K562 (cell line): Measurements from ENCODE around the gene ENO2. TPM values are rescaled to one million over a fixed set of nuclear protein-coding genes. Genes with fewer than 3 reads are reported as not detected.

Experiments
- BCLAF1 ChIP-seq, 2 experiments: fragments of 450-650 bp in 1 of 2; IDR thresholded peaks; 2 replicates each; pipeline ENCODE4 v1.6.1; 2011 to 2017; ENCODE audit warnings: low read depth in 2 of 2, antibody characterized with exemption in 1 of 2, borderline replicate concordance in 1 of 2, low read length in 1 of 2, mild to moderate bottlenecking in 1 of 2, mixed read lengths in 1 of 2; ENCODE audit not compliant: control insufficient read depth in 1 of 2
- ELF2 ChIP-seq: fragments of 250-450 bp; sonication (Bioruptor Pico); IDR thresholded peaks from 2 replicates; pipeline ENCODE4 v1.5.0; 2021; ENCODE audit warnings: mild to moderate bottlenecking
- ESRRB ChIP-seq: fragments of 250-450 bp; sonication (Bioruptor Pico); IDR thresholded peaks from 2 replicates; pipeline ENCODE4 v1.5.0; 2020; ENCODE audit warnings: mild to moderate bottlenecking, moderate library complexity, borderline replicate concordance
- GABPA ChIP-seq: fragments of 200-800 bp; sonication (Bioruptor generic); conservative IDR thresholded peaks from 2 replicates; pipeline ENCODE4 v1.6.1; 2016; ENCODE audit warnings: low read depth, missing genetic modification characterization, missing compliant biosample characterization
- IRF2 ChIP-seq: sonication (generic); formaldehyde crosslinking; IDR thresholded peaks from 2 replicates; pipeline ENCODE4 v1.8.1; 2022; ENCODE audit warnings: mild to moderate bottlenecking, missing genetic modification reagents
- MIER1 ChIP-seq: fragments of 450-650 bp; IDR thresholded peaks from 2 replicates; pipeline ENCODE4 v1.6.1; 2016; ENCODE audit warnings: antibody characterized with exemption, mild to moderate bottlenecking, low read depth
- PYGO2 ChIP-seq: fragments of 450-650 bp; IDR thresholded peaks from 2 replicates; pipeline ENCODE4 v1.6.1; 2016; ENCODE audit warnings: mild to moderate bottlenecking, missing genetic modification characterization, moderate library complexity, missing compliant biosample characterization
- TAF9B ChIP-seq: fragments of 450-650 bp; IDR thresholded peaks from 2 replicates; pipeline ENCODE4 v1.6.1; 2018; ENCODE audit warnings: mild to moderate bottlenecking; ENCODE audit not compliant: partially characterized antibody
- TOE1 ChIP-seq, 2 experiments: fragments of 450-650 bp in 1 of 2; sonication (generic) in 1 of 2; formaldehyde crosslinking in 1 of 2; IDR thresholded peaks; 2 replicates each; pipeline versions ENCODE4 v1.7.1 to v1.8.0; 2016 to 2022; ENCODE audit warnings: borderline replicate concordance in 2 of 2, mild to moderate bottlenecking in 2 of 2, antibody characterized with exemption in 1 of 2, inconsistent platforms in 1 of 2, low read depth in 1 of 2, missing genetic modification reagents in 1 of 2, moderate library complexity in 1 of 2
- ZNF644 ChIP-seq: fragments of 200-800 bp; sonication (Bioruptor generic); IDR thresholded peaks from 2 replicates; pipeline ENCODE4 v1.6.1; 2016; ENCODE audit warnings: low read depth, missing genetic modification characterization, missing compliant biosample characterization
- polyA plus RNA-seq, 8 experiments: library from polyadenylated mRNA; depleted of rRNA in 4 of 8; stranded (reverse) in 5 of 8; unstranded in 3 of 8; fragments of >200 nt; fragmentation: Nextera tagmentation in 2 of 8; fragmentation: Illumina TruSeq in 1 of 8; extraction: Ambion mirVana in 2 of 8; extraction: Trizol in 1 of 8; gene quantifications; 2 replicates each; pipeline versions ENCODE4 v1.2.1 to v1.2.3, GENCODE V29; 2011 to 2014; ENCODE audit warnings: inconsistent platforms in 1 of 8, missing spikeins in 1 of 8
- total RNA-seq, 7 experiments: library from RNA; depleted of rRNA in 6 of 7; stranded (reverse); fragments of >200 nt in 6 of 7; fragmentation: Illumina TruSeq in 2 of 7; extraction: Trizol in 2 of 7; gene quantifications; 2 replicates each; pipeline versions ENCODE4 v1.2.1 to v1.2.3, GENCODE V29; 2011 to 2021; ENCODE audit warnings: low replicate concordance in 1 of 7
- TF ChIP-seq, protein P1 (sequence below): sonication (generic); formaldehyde crosslinking; IDR thresholded peaks from 2 replicates; pipeline ENCODE4 v1.8.1; 2023; ENCODE audit warnings: mild to moderate bottlenecking, missing genetic modification reagents
- TF ChIP-seq, protein P2 (sequence below): fragments of 250-450 bp; sonication (Bioruptor Pico); IDR thresholded peaks from 2 replicates; pipeline ENCODE4 v1.4.0; 2020
- TF ChIP-seq, protein P3 (sequence below): sonication (generic); formaldehyde crosslinking; IDR thresholded peaks from 2 replicates; pipeline ENCODE4 v1.9.0; 2022; ENCODE audit warnings: mild to moderate bottlenecking, missing genetic modification reagents

Gene ENO2
- total and polyA plus RNA-seq, 9 of the 15 experiments (the other 6 are each of a cell fraction or from before 2014, with no cell fraction given) = 10.9 to 43.3 (median 21.0) TPM

- TF ChIP-seq BCLAF1 (IDR thresholded peaks at IDR 0.05; ENCODE audit: borderline replicate concordance in 1 of 2, control insufficient read depth in 1 of 2, low read depth in 2 of 2, low read length in 1 of 2) (no peak), GABPA (peak; percentile 71), ESRRB (CRISPR knock-in tag) (no peak), MIER1 (no peak), ELF2 (CRISPR knock-in tag) (no peak), ZNF644 (tag) (no peak), TAF9B (no peak), TOE1 (IDR thresholded peaks at IDR 0.05; ENCODE audit: borderline replicate concordance) (0 out of 2 replicates have a peak, but pooled peaks have one; percentile 44), TOE1 (CRISPR knock-in tag; IDR thresholded peaks at IDR 0.05; ENCODE audit: borderline replicate concordance, low read depth) (no peak), IRF2 (no peak), PYGO2 (no peak)
- TF ChIP-seq, protein P1, sequence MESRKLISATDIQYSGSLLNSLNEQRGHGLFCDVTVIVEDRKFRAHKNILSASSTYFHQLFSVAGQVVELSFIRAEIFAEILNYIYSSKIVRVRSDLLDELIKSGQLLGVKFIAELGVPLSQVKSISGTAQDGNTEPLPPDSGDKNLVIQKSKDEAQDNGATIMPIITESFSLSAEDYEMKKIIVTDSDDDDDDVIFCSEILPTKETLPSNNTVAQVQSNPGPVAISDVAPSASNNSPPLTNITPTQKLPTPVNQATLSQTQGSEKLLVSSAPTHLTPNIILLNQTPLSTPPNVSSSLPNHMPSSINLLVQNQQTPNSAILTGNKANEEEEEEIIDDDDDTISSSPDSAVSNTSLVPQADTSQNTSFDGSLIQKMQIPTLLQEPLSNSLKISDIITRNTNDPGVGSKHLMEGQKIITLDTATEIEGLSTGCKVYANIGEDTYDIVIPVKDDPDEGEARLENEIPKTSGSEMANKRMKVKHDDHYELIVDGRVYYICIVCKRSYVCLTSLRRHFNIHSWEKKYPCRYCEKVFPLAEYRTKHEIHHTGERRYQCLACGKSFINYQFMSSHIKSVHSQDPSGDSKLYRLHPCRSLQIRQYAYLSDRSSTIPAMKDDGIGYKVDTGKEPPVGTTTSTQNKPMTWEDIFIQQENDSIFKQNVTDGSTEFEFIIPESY = peak; percentile 90
- TF ChIP-seq, protein P2, sequence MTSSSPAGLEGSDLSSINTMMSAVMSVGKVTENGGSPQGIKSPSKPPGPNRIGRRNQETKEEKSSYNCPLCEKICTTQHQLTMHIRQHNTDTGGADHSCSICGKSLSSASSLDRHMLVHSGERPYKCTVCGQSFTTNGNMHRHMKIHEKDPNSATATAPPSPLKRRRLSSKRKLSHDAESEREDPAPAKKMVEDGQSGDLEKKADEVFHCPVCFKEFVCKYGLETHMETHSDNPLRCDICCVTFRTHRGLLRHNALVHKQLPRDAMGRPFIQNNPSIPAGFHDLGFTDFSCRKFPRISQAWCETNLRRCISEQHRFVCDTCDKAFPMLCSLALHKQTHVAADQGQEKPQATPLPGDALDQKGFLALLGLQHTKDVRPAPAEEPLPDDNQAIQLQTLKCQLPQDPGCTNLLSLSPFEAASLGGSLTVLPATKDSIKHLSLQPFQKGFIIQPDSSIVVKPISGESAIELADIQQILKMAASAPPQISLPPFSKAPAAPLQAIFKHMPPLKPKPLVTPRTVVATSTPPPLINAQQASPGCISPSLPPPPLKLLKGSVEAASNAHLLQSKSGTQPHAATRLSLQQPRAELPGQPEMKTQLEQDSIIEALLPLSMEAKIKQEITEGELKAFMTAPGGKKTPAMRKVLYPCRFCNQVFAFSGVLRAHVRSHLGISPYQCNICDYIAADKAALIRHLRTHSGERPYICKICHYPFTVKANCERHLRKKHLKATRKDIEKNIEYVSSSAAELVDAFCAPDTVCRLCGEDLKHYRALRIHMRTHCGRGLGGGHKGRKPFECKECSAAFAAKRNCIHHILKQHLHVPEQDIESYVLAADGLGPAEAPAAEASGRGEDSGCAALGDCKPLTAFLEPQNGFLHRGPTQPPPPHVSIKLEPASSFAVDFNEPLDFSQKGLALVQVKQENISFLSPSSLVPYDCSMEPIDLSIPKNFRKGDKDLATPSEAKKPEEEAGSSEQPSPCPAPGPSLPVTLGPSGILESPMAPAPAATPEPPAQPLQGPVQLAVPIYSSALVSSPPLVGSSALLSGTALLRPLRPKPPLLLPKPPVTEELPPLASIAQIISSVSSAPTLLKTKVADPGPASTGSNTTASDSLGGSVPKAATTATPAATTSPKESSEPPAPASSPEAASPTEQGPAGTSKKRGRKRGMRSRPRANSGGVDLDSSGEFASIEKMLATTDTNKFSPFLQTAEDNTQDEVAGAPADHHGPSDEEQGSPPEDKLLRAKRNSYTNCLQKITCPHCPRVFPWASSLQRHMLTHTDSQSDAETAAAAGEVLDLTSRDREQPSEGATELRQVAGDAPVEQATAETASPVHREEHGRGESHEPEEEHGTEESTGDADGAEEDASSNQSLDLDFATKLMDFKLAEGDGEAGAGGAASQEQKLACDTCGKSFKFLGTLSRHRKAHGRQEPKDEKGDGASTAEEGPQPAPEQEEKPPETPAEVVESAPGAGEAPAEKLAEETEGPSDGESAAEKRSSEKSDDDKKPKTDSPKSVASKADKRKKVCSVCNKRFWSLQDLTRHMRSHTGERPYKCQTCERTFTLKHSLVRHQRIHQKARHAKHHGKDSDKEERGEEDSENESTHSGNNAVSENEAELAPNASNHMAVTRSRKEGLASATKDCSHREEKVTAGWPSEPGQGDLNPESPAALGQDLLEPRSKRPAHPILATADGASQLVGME = 0 out of 2 replicates have a peak, but pooled peaks have one; percentile 52
- TF ChIP-seq, protein P3, sequence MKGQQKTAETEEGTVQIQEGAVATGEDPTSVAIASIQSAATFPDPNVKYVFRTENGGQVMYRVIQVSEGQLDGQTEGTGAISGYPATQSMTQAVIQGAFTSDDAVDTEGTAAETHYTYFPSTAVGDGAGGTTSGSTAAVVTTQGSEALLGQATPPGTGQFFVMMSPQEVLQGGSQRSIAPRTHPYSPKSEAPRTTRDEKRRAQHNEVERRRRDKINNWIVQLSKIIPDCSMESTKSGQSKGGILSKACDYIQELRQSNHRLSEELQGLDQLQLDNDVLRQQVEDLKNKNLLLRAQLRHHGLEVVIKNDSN (CRISPR knock-in tag) = peak; percentile 88
Observed at GRCh38 chr12:6953442-6954315, 39.3 kb downstream of the ENO2 start (continued).
